HEK293T (cell line): ENCODE data around the gene NDUFAF8.

ENCODE experiments used
- CTCF ChIA-PET: fragments of 350-600 bp; formaldehyde crosslinking; extraction: SDS; loops from one replicate; lab custom pipeline; 2021; ENCODE audit warnings: antibody characterized with exemption, inconsistent platforms; lab: Yijun Ruan, JAX
- POLR2A ChIA-PET: fragments of 350-600 bp; formaldehyde crosslinking; extraction: SDS; loops from one replicate; lab custom pipeline; 2020; ENCODE audit warnings: antibody characterized with exemption, inconsistent platforms; lab: Yijun Ruan, JAX
- DNase-seq: peaks from one replicate; pipeline ENCODE4 v3.0.0; 2012; ENCODE audit warnings: mixed read lengths; ENCODE audit errors: extremely low spot score
- ARNT ChIP-seq: fragments of 450-650 bp; IDR thresholded peaks from 2 replicates; pipeline ENCODE4 v1.6.1; 2017; ENCODE audit warnings: mild to moderate bottlenecking
- BHLHE40 ChIP-seq: fragments of 450-650 bp; IDR thresholded peaks from 2 replicates; pipeline ENCODE4 v1.6.1; 2016; ENCODE audit warnings: mild to moderate bottlenecking, moderate library complexity, borderline replicate concordance
- CTBP1 ChIP-seq: fragments of 450-650 bp; IDR thresholded peaks from 2 replicates; pipeline ENCODE4 v1.6.1; 2016; ENCODE audit warnings: borderline replicate concordance
- ELF4 ChIP-seq: fragments of 450-650 bp; IDR thresholded peaks from 2 replicates; pipeline ENCODE4 v1.6.1; 2017; ENCODE audit warnings: antibody characterized with exemption
- FOXA1 ChIP-seq: fragments of 450-650 bp; IDR thresholded peaks from 2 replicates; pipeline ENCODE4 v1.6.1; 2016; ENCODE audit warnings: mild to moderate bottlenecking
- FOXK2 ChIP-seq: fragments of 450-650 bp; IDR thresholded peaks from 2 replicates; pipeline ENCODE4 v1.6.1; 2016; ENCODE audit warnings: mild to moderate bottlenecking
- FOXM1 ChIP-seq: fragments of 450-650 bp; IDR thresholded peaks from 2 replicates; pipeline ENCODE4 v1.6.1; 2017; ENCODE audit warnings: mild to moderate bottlenecking, borderline replicate concordance
- HDGF ChIP-seq: fragments of 450-650 bp; IDR thresholded peaks from 2 replicates; pipeline ENCODE4 v1.6.1; 2017; ENCODE audit warnings: antibody characterized with exemption, borderline replicate concordance
- L3MBTL2 ChIP-seq: fragments of 450-650 bp; conservative IDR thresholded peaks from 2 replicates; pipeline ENCODE4 v1.6.1; 2016; ENCODE audit warnings: mild to moderate bottlenecking
- LEF1 ChIP-seq: fragments of 450-650 bp; IDR thresholded peaks from 2 replicates; pipeline ENCODE4 v1.6.1; 2017; ENCODE audit warnings: mild to moderate bottlenecking, borderline replicate concordance
- NFRKB ChIP-seq: fragments of 450-650 bp; IDR thresholded peaks from 2 replicates; pipeline ENCODE4 v1.6.1; 2016; ENCODE audit warnings: mild to moderate bottlenecking, moderate library complexity
- PKNOX1 ChIP-seq: fragments of 450-650 bp; IDR thresholded peaks from 2 replicates; pipeline ENCODE4 v1.6.1; 2016
- SP1 ChIP-seq: fragments of 450-650 bp; IDR thresholded peaks from 2 replicates; pipeline ENCODE4 v1.6.1; 2017
- SUZ12 ChIP-seq: fragments of 450-650 bp; IDR thresholded peaks from 2 replicates; pipeline ENCODE4 v1.6.1; 2016; ENCODE audit warnings: mild to moderate bottlenecking
- TARDBP ChIP-seq: fragments of 450-650 bp; IDR thresholded peaks from 2 replicates; pipeline ENCODE4 v1.6.1; 2016
- ZNF384 ChIP-seq: fragments of 450-650 bp; IDR thresholded peaks from 2 replicates; pipeline ENCODE4 v1.6.1; 2016

Gene NDUFAF8

GRCh38 chr17:81203136-81203535, 36.0 kb upstream of the NDUFAF8 start:
- CTCF ChIA-PET = no interaction called here
- no peak for TF ChIP-seq BHLHE40
- no peak for TF ChIP-seq ELF4
- TF ChIP-seq SP1 = no peak
- TF ChIP-seq NFRKB = no peak
- TF ChIP-seq HDGF = no peak
- TF ChIP-seq FOXA1 = no peak
- TF ChIP-seq L3MBTL2 = no peak
- no peak for TF ChIP-seq ARNT
- no peak for TF ChIP-seq PKNOX1
- TF ChIP-seq SUZ12 = no peak
- TF ChIP-seq CTBP1 = no peak
- TF ChIP-seq FOXM1 = no peak
- POLR2A ChIA-PET = interaction anchor here (1.2 kb wide), 1 partner anchor 20 kb away, joined by 4 read pairs; the partner anchor contains the start of gene CEP131
- DNase-seq = no peak

GRCh38 chr17:81204578-81204977, 34.5 kb upstream of the NDUFAF8 start:
- TF ChIP-seq NFRKB (no peak), TARDBP (no peak), CTBP1 (no peak), ELF4 (no peak), ARNT (no peak), PKNOX1 (no peak), L3MBTL2 (no peak), SP1 (no peak), BHLHE40 (no peak), FOXA1 (no peak), LEF1 (no peak), ZNF384 (no peak), SUZ12 (no peak)
- ChIA-PET CTCF (no interaction called here), POLR2A (interaction anchor here (1.2 kb wide), 1 partner anchor 18 kb away, joined by 4 read pairs; the partner anchor contains the start of gene CEP131)
- no peak for DNase-seq

GRCh38 chr17:81206166-81206565, 33.0 kb upstream of the NDUFAF8 start:
- ChIA-PET POLR2A (no interaction called here), CTCF (interaction anchor here (0.6 kb wide), 1 partner anchor 86 kb away, joined by 3 read pairs; no protein-coding TSS in a partner anchor)
- TF ChIP-seq CTBP1 (no peak), SUZ12 (no peak), BHLHE40 (no peak), TARDBP (no peak), PKNOX1 (no peak), SP1 (no peak), FOXK2 (no peak), FOXA1 (no peak), L3MBTL2 (no peak), LEF1 (no peak), ZNF384 (no peak), ELF4 (no peak), ARNT (no peak), HDGF (no peak), NFRKB (no peak), FOXM1 (no peak)
- no peak for DNase-seq

- ChIA-PET CTCF (interaction anchor here (0.6 kb wide), 1 partner anchor 86 kb away, joined by 3 read pairs; no protein-coding TSS in a partner anchor), POLR2A (no interaction called here)
- DNase-seq = no peak
- TF ChIP-seq ARNT (no peak), PKNOX1 (no peak), CTBP1 (no peak), FOXK2 (no peak), SP1 (no peak), FOXA1 (no peak), LEF1 (no peak), ELF4 (no peak), ZNF384 (no peak), SUZ12 (no peak), NFRKB (no peak), L3MBTL2 (no peak), TARDBP (no peak), HDGF (no peak), BHLHE40 (no peak)
Observed at GRCh38 chr17:81206657-81207056, 32.5 kb upstream of the NDUFAF8 start.

GRCh38 chr17:81207610-81208581, 31.2 kb upstream of the NDUFAF8 start:
- no peak for TF ChIP-seq L3MBTL2
- no peak for TF ChIP-seq SUZ12
- no peak for TF ChIP-seq FOXK2
- TF ChIP-seq NFRKB = no peak
- no peak for TF ChIP-seq SP1
- no peak for TF ChIP-seq FOXA1
- no peak for TF ChIP-seq FOXM1
- no peak for TF ChIP-seq ZNF384
- no peak for TF ChIP-seq CTBP1
- no peak for TF ChIP-seq ELF4
- POLR2A ChIA-PET = interaction anchor here (0.7 kb wide), 1 partner anchor 12 kb away, joined by 3 read pairs; no protein-coding TSS in a partner anchor
- DNase-seq = no peak
- CTCF ChIA-PET = no interaction called here
